Measurements from ENCODE around the gene PRSS38. TPM values are rescaled to one million over a fixed set of nuclear protein-coding genes. Genes with fewer than 3 reads are reported as not detected.
"Not testable (repeated sequence)": the region's sequence is repeated elsewhere in the genome, so short reads cannot be mapped to it uniquely, and the experiment has no call there.

The PRSS38 gene
- total and polyA plus RNA-seq, 12 donors: not detected

- H3K27me3 ChIP-seq: peaks cover 0 to 12% (median 0%) of the 10 kb centered on the region in 7 donors
- no peak for ATAC-seq
- no peaks in the 10 kb centered on the region for H3K4me1 ChIP-seq
- H3K27ac ChIP-seq: no peak overlapping the region
- H3K9me3 ChIP-seq: peaks cover 0 to 12% (median 0%) of the 10 kb centered on the region in 11 donors
- 86 to 93% methylated on average over 7 of the region's 7 CpGs for WGBS, 2 donors
- TF ChIP-seq CTCF (IDR thresholded peaks at IDR 0.05): no peak
- no peak for DNase-seq
- H3K4me3 ChIP-seq: no peak overlapping the region
- intact Hi-C loops (cut with DNase I): loop anchor here in 1 of 10 donors (10.0 kb wide), 1 partner anchor 89 kb away; no protein-coding TSS in a partner anchor
- no peaks in the 10 kb centered on the region for H3K36me3 ChIP-seq
These were observed 30.0 kb downstream of the PRSS38 start for GRCh38 chr1:227845519-227845918.

DNA sequence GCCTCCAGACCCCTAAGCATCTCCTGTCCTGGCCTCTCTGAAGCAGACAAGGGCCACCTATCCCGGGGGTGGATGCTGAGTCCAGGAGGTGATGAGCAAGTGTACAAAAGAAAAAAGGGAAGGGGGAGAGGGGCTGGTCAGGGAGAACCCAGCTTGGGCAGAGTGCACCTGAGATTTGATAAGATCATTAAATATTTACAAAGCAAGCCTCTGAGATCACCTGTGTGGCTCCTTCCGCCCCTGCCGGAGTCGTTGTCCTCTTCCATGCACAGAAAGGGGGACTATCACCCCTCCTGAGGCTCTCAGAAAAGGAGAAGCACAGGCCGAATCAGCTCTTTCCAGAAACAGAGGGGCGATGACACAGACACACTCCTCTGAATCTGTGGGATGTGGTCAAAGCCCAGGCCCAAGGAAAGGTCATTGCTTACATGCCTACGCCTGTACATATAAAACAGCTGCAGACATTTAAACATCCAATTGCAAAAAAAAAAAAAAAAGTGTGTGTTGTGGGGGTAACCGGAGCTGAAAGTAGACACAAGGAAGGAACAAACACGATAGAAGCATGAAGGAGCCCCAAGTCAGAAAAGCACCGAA lies 30.9 kb downstream of the PRSS38 start:
- Histone ChIP-seq H3K27me3 (peaks cover 0 to 12% (median 0%) of the 10 kb centered on the region in 7 donors), H3K9me3 (peaks cover 0 to 12% (median 0%) of the 10 kb centered on the region in 11 donors), H3K4me1 (no peaks in the 10 kb centered on the region), H3K36me3 (no peaks in the 10 kb centered on the region), H3K4me3 (no peak overlapping the region), H3K27ac (no peak overlapping the region)
- intact Hi-C loops (cut with DNase I): loop anchor here in 1 of 10 donors (10.0 kb wide), 1 partner anchor 88 kb away; no protein-coding TSS in a partner anchor
- WGBS, 2 donors: 81% methylated on average over 10 of the region's 10 CpGs
- no peak for TF ChIP-seq CTCF (IDR thresholded peaks at IDR 0.05)
- ATAC-seq (no peak), DNase-seq (no peak)

DNA sequence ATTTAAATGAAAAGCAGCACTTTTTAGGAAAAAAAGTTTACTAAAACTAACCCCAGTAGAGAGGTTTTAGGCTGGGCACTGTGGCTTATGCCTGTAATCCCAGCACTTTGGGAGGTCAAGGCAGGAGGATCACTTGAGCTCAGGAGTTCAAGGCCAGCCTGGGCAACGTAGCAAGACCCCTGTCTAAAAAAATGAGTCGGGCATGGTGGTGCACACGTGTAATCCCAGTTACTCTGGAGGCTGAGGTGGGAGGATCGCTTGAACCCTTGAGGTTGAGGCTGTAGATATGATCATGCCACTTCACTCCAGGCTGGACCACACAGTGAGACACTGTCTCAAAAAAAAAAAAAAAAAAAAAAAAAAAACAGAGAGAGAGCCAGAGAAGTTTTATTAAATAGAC lies 31.6 kb downstream of the PRSS38 start:
- WGBS, 2 donors: 83 to 88% methylated on average over 4 of the region's 4 CpGs
- ATAC-seq, H3K4me1 ChIP-seq, H3K36me3 ChIP-seq, H3K4me3 ChIP-seq, H3K27ac ChIP-seq, DNase-seq: not testable (repeated sequence)
- Histone ChIP-seq H3K27me3 (peaks cover 0 to 17% (median 5%) of the 10 kb centered on the region in 7 donors), H3K9me3 (peaks cover 0 to 12% (median 0%) of the 10 kb centered on the region in 11 donors)
- intact Hi-C loops (cut with DNase I): loop anchor here in 1 of 10 donors (10.0 kb wide), 1 partner anchor 88 kb away; no protein-coding TSS in a partner anchor

GRCh38 chr1:227848430-227848932 lies 33.0 kb downstream of the PRSS38 start:
- Histone ChIP-seq H3K4me1 (no peaks in the 10 kb centered on the region), H3K27ac (no peak overlapping the region), H3K27me3 (peaks cover 0 to 24% (median 13%) of the 10 kb centered on the region in 7 donors), H3K4me3 (no peak overlapping the region), H3K36me3 (no peaks in the 10 kb centered on the region), H3K9me3 (peaks cover 0 to 12% (median 0%) of the 10 kb centered on the region in 11 donors)
- DNase-seq (no peak), ATAC-seq (no peak)
- WGBS, 2 donors: 55 to 62% methylated on average over 3 of the region's 3 CpGs
- TF ChIP-seq CTCF (IDR thresholded peaks at IDR 0.05): no peak
- intact Hi-C loops (cut with DNase I): loop anchor here in 1 of 10 donors (10.0 kb wide), 1 partner anchor 86 kb away; no protein-coding TSS in a partner anchor

GRCh38 chr1:227849251-227849650 lies 33.8 kb downstream of the PRSS38 start:
- H3K27ac ChIP-seq: no peak overlapping the region
- 50% methylated on average over 3 of the region's 3 CpGs for WGBS, 2 donors

More at GRCh38 chr1:227849251-227849650, 33.8 kb downstream of the PRSS38 start:
- Histone ChIP-seq H3K4me3 (no peak overlapping the region), H3K9me3 (peaks cover 0 to 12% (median 0%) of the 10 kb centered on the region in 11 donors), H3K4me1 (no peaks in the 10 kb centered on the region), H3K36me3 (no peaks in the 10 kb centered on the region), H3K27me3 (peaks cover 0 to 24% (median 13%) of the 10 kb centered on the region in 7 donors)
- DNase-seq (no peak), ATAC-seq (no peak)
- no peak for TF ChIP-seq CTCF (IDR thresholded peaks at IDR 0.05)
- intact Hi-C loops (cut with DNase I): loop anchor here in 1 of 10 donors (10.0 kb wide), 1 partner anchor 86 kb away; no protein-coding TSS in a partner anchor

Measured in heart right ventricle (tissue), 16 donors.